ENCODE measurements around the gene FBXL22. TPM values are rescaled to one million over a fixed set of nuclear protein-coding genes. Genes with fewer than 3 reads are reported as not detected.
A peak's percentile ranks its signal among the peaks of the same experiment; 100 is the strongest.

The FBXL22 gene
- total and polyA plus RNA-seq, 2 of the 8 experiments (the other 6 are each of a cell fraction or from before 2014, with no cell fraction given): 0.09 to 0.47 TPM

GRCh38 chr15:63559753-63560152, 37.4 kb upstream of the FBXL22 start:
- FAIRE-seq: peak; percentile 45
- DNase-seq (ENCODE audit: low read depth in 1 of 2, low spot score in 2 of 2): no peak
- no peak for TF ChIP-seq GABPA (IDR thresholded peaks at IDR 0.05; ENCODE audit: borderline replicate concordance, insufficient read depth, low read length)
- TF ChIP-seq JUN (IDR thresholded peaks at IDR 0.05; ENCODE audit: low read depth, low read length): no peak
- no peak for TF ChIP-seq KDM5A (IDR thresholded peaks at IDR 0.05; ENCODE audit: low read length)
- TF ChIP-seq EP300 (IDR thresholded peaks at IDR 0.05; ENCODE audit: borderline replicate concordance in 1 of 2, low read depth in 2 of 2, low read length in 2 of 2): peak in 1 of 2 experiments; percentile 50; a peak in 1 of 3 replicates
- TF ChIP-seq E2F6 (IDR thresholded peaks at IDR 0.05): no peak
- no peak for TF ChIP-seq SRF (IDR thresholded peaks at IDR 0.05; ENCODE audit: low read depth, low read length)
- no peak for TF ChIP-seq SUZ12 (IDR thresholded peaks at IDR 0.05; ENCODE audit: low read length)
- no peak for TF ChIP-seq MAX (IDR thresholded peaks at IDR 0.05)
- TF ChIP-seq CTBP2 (IDR thresholded peaks at IDR 0.05; ENCODE audit: borderline replicate concordance, insufficient read depth, insufficient read length, low read length): no peak
- TF ChIP-seq RBBP5 (IDR thresholded peaks at IDR 0.05; ENCODE audit: borderline replicate concordance, low read depth, low read length): no peak
- no peak for TF ChIP-seq POU5F1 (IDR thresholded peaks at IDR 0.05; ENCODE audit: low read depth, low read length)
- TF ChIP-seq SIX5 (IDR thresholded peaks at IDR 0.05; ENCODE audit: low read depth, low read length): no peak

More at GRCh38 chr15:63559753-63560152, 37.4 kb upstream of the FBXL22 start:
- H2BK12ac ChIP-seq (ENCODE audit: low read depth, low read length): no peak overlapping the region
- no peak overlapping the region for H3K18ac ChIP-seq (ENCODE audit: extremely low read depth, low read length)
- H3K36me3 ChIP-seq (ENCODE audit: control insufficient read depth in 2 of 4, insufficient read depth in 4 of 4, low read length in 3 of 4): no peaks in the 10 kb centered on the region
- POLR2A ChIA-PET (ENCODE audit: partially characterized antibody): interaction anchor here (1.2 kb wide), 1 partner anchor 24 kb away, joined by 3 read pairs; no protein-coding TSS in a partner anchor
- no peaks in the 10 kb centered on the region for H3K79me2 ChIP-seq (ENCODE audit: control insufficient read depth in 1 of 2, insufficient read depth in 2 of 2, low read length in 2 of 2)
- H4K91ac ChIP-seq (replicated peaks; ENCODE audit: insufficient read length, low read length): no peak overlapping the region
- no peak overlapping the region for H4K5ac ChIP-seq (ENCODE audit: insufficient read length, low read depth, low read length)
- CTCF ChIA-PET (ENCODE audit: partially characterized antibody): interaction anchor here (0.7 to 2.4 kb wide), 6 partner anchors 18 to 866 kb away, joined by 3 to 10 read pairs (median 4); no protein-coding TSS in a partner anchor
- WGBS, 2 experiments (ENCODE audit: extremely low coverage in 1 of 2, insufficient coverage in 1 of 2, insufficient read length in 1 of 2, insufficient replicate concordance in 2 of 2, low coverage in 1 of 2, low lambda C conversion rate in 2 of 2, missing lambda C conversion rate in 1 of 2): 28% methylated on average over 5 of the region's 5 CpGs; no CpG with 5 or more reads in 1 of the 2 experiments
- H3K9ac ChIP-seq (replicated peaks in 1 of 4; ENCODE audit: extremely low read depth in 1 of 4, low read depth in 3 of 4, low read length in 3 of 4): no peak overlapping the region
- no peak overlapping the region for H3K4ac ChIP-seq (replicated peaks; ENCODE audit: insufficient read length, low read depth, low read length)
- no peak overlapping the region for H2BK20ac ChIP-seq (ENCODE audit: low read length)
- no peak overlapping the region for H3K14ac ChIP-seq (ENCODE audit: insufficient read length)
- H3K27me3 ChIP-seq (replicated peaks in 1 of 4; ENCODE audit: control insufficient read depth in 3 of 4, extremely low read depth in 1 of 4, insufficient read depth in 3 of 4, low read length in 3 of 4): no peaks in the 10 kb centered on the region
- no peak overlapping the region for H3K56ac ChIP-seq (replicated peaks; ENCODE audit: insufficient read length, low read depth, low read length)
- no peaks in the 10 kb centered on the region for H3K9me3 ChIP-seq (ENCODE audit: insufficient read depth in 2 of 2, low read depth in 1 of 2, low read length in 1 of 2)
- no peak overlapping the region for H2AK5ac ChIP-seq (ENCODE audit: low read depth, low read length)
- H3K4me1 ChIP-seq (replicated peaks in 1 of 4; ENCODE audit: control insufficient read depth in 3 of 4, insufficient read depth in 4 of 4, low read length in 3 of 4): peaks cover 3 to 18% (median 14%) of the 10 kb centered on the region in 4 experiments; a peak in 6 of 7 replicates
- H3K4me2 ChIP-seq (ENCODE audit: insufficient read depth in 1 of 2, low read depth in 2 of 2, low read length in 2 of 2): peak overlapping the region in 1 of 2 experiments; percentile 44; a peak in 3 of 4 replicates
- H2BK120ac ChIP-seq (replicated peaks; ENCODE audit: low read depth, low read length): no peak overlapping the region
- peak overlapping the region in 2 of 4 experiments; percentile 3 to 9; a peak in 1 of 8 replicates for H3K4me3 ChIP-seq (ENCODE audit: extremely low read depth in 1 of 4, insufficient read depth in 2 of 4, low read depth in 3 of 4, low read length in 4 of 4)
- no peak overlapping the region for H2BK15ac ChIP-seq (ENCODE audit: low read length)
- peaks cover 2% of the 10 kb centered on the region; the same call in 1 of the 2 replicates for H3K23me2 ChIP-seq (ENCODE audit: low read depth, low read length)
- no peak overlapping the region for H2BK5ac ChIP-seq (ENCODE audit: low read depth, low read length)
- H4K8ac ChIP-seq (ENCODE audit: extremely low read depth, insufficient read depth, low read length): no peak overlapping the region; the same call in 1 of the 2 replicates
- no peak overlapping the region for H3K27ac ChIP-seq (ENCODE audit: low read depth, low read length)
- H3K79me1 ChIP-seq (ENCODE audit: low read depth, low read length): no peaks in the 10 kb centered on the region
- no peak overlapping the region for H2AFZ ChIP-seq (ENCODE audit: low read length)
- no peak overlapping the region for H3K23ac ChIP-seq (ENCODE audit: insufficient read length)
- no peaks in the 10 kb centered on the region for H4K20me1 ChIP-seq (replicated peaks in 1 of 2; ENCODE audit: control insufficient read depth in 1 of 2, insufficient read depth in 2 of 2, low read length in 2 of 2)

Measured in H1 (cell line).